Measurements from ENCODE around the gene DCPS. TPM values are rescaled to one million over a fixed set of nuclear protein-coding genes. Genes with fewer than 3 reads are reported as not detected.
A peak's percentile ranks its signal among the peaks of the same experiment; 100 is the strongest.

Gene DCPS
- total RNA-seq, 1 experiment from 2014 or later, result 25.6 TPM

- no peaks in the 10 kb centered on the region for H3K9me3 ChIP-seq (ENCODE audit: control insufficient read depth in 1 of 2, insufficient read depth in 1 of 2, low read depth in 1 of 2, low read length in 2 of 2)
- H3K27ac ChIP-seq (ENCODE audit: low read depth, low read length), result peak overlapping the region; percentile 12; the same call in 1 of the 2 replicates
- no peaks in the 10 kb centered on the region for H4K20me1 ChIP-seq (ENCODE audit: insufficient read depth)
- peak; percentile 38 for TF ChIP-seq POLR2AphosphoS5 (IDR thresholded peaks at IDR 0.05; ENCODE audit: low read depth, low read length)
- TF ChIP-seq JUND (IDR thresholded peaks at IDR 0.05), result 0 out of 2 replicates have a peak, but pooled peaks have one; percentile 38
- peak; percentile 36; the same call in 1 of the 2 replicates for TF ChIP-seq FOSL1 (IDR thresholded peaks at IDR 0.05; ENCODE audit: low read depth)
- no peak for TF ChIP-seq EZH2 (IDR thresholded peaks at IDR 0.05)
- no peak for TF ChIP-seq ZNF274 (IDR thresholded peaks at IDR 0.05; ENCODE audit: low read depth, low read length)
- TF ChIP-seq TCF7L2 (IDR thresholded peaks at IDR 0.05; ENCODE audit: borderline replicate concordance, extremely low read depth, insufficient read depth, insufficient read length), result peak; percentile 13
- peak; percentile 46; the same call in 1 of the 2 replicates for TF ChIP-seq SP1 (IDR thresholded peaks at IDR 0.05; ENCODE audit: low read depth)
- TF ChIP-seq MAX (IDR thresholded peaks at IDR 0.05), result peak; percentile 31; the same call in 1 of the 2 replicates
- no peaks in the 10 kb centered on the region for H3K27me3 ChIP-seq (ENCODE audit: insufficient read depth, low read length)
- peak overlapping the region; percentile 28; the same call in 1 of the 2 replicates for H3K9ac ChIP-seq (ENCODE audit: low read length)
- H3K79me2 ChIP-seq (ENCODE audit: insufficient read depth, low read length), result no peaks in the 10 kb centered on the region
- H3K9me2 ChIP-seq (ENCODE audit: insufficient read depth), result no peaks in the 10 kb centered on the region
- no TSS peak for BruUV-seq (replicated peaks)
- H3K4me2 ChIP-seq (ENCODE audit: low read length), result peak overlapping the region; percentile 70
- RAD21 ChIA-PET (ENCODE audit: low non-redundant PET in 1 of 2, low total read pairs in 2 of 2, uncharacterized antibody in 2 of 2, unreplicated experiment in 2 of 2), result no interaction called here
- CTCF ChIA-PET, result no interaction called here
- H3K4me1 ChIP-seq (ENCODE audit: control insufficient read depth in 1 of 2, insufficient read depth in 2 of 2, low read length in 2 of 2), result peaks cover 30 to 46% of the 10 kb centered on the region in 2 experiments
- DNase-seq (ENCODE audit: low read depth, low spot score) (no peak), ATAC-seq (peak; percentile 75)
- no peak overlapping the region for H2AFZ ChIP-seq (ENCODE audit: low read depth, low read length, poor library complexity, severe bottlenecking)
- POLR2A ChIA-PET, result no interaction called here
- no peak overlapping the region for H3K4me3 ChIP-seq (replicated peaks in 1 of 2; ENCODE audit: low read depth in 1 of 2, low read length in 2 of 2)
- intact Hi-C loops (cut with micrococcal nuclease), result no loop called here
- H3K36me3 ChIP-seq (ENCODE audit: control insufficient read depth in 1 of 2, insufficient read depth in 2 of 2, low read length in 2 of 2), result no peaks in the 10 kb centered on the region
These were observed 37.9 kb downstream of the DCPS start for GRCh38 chr11:126341760-126342161.

- no peak overlapping the region for H3K9ac ChIP-seq (ENCODE audit: low read length)
- DNase-seq (ENCODE audit: low read depth, low spot score) (no peak), ATAC-seq (no peak)
- no peak overlapping the region for H3K4me2 ChIP-seq (ENCODE audit: low read length)
- no peak overlapping the region for H2AFZ ChIP-seq (ENCODE audit: low read depth, low read length, poor library complexity, severe bottlenecking)
- H4K20me1 ChIP-seq (ENCODE audit: insufficient read depth), result no peaks in the 10 kb centered on the region
- RAD21 ChIA-PET (ENCODE audit: low non-redundant PET in 1 of 2, low total read pairs in 2 of 2, uncharacterized antibody in 2 of 2, unreplicated experiment in 2 of 2), result no interaction called here
- CTCF ChIA-PET, result no interaction called here
- H3K79me2 ChIP-seq (ENCODE audit: insufficient read depth, low read length), result 0 out of 2 replicates have a peak, but pooled peaks cover 2% of the 10 kb centered on the region
- no peak overlapping the region for H3K27ac ChIP-seq (ENCODE audit: low read depth, low read length)
- H3K9me2 ChIP-seq (ENCODE audit: insufficient read depth), result no peaks in the 10 kb centered on the region
- H3K27me3 ChIP-seq (ENCODE audit: insufficient read depth, low read length), result no peaks in the 10 kb centered on the region
- peaks cover 30 to 47% of the 10 kb centered on the region in 2 experiments for H3K4me1 ChIP-seq (ENCODE audit: control insufficient read depth in 1 of 2, insufficient read depth in 2 of 2, low read length in 2 of 2)
- no peaks in the 10 kb centered on the region for H3K36me3 ChIP-seq (ENCODE audit: control insufficient read depth in 1 of 2, insufficient read depth in 2 of 2, low read length in 2 of 2)
- intact Hi-C loops (cut with micrococcal nuclease), result no loop called here
- no TSS peak for BruUV-seq (replicated peaks)
- POLR2A ChIA-PET, result no interaction called here
- H3K4me3 ChIP-seq (replicated peaks in 1 of 2; ENCODE audit: low read depth in 1 of 2, low read length in 2 of 2), result no peak overlapping the region
- H3K9me3 ChIP-seq (ENCODE audit: control insufficient read depth in 1 of 2, insufficient read depth in 1 of 2, low read depth in 1 of 2, low read length in 2 of 2), result no peaks in the 10 kb centered on the region
- TF ChIP-seq JUND (IDR thresholded peaks at IDR 0.05), result no peak
These were observed 39.2 kb downstream of the DCPS start for GRCh38 chr11:126343051-126343450.
